Right ventricle myocardium inferior (tissue), 1 donor: ENCODE results near the gene TMEM182. TPM values are rescaled to one million over a fixed set of nuclear protein-coding genes. Genes with fewer than 3 reads are reported as not detected.

Experiments
- ATAC-seq: fragments of 200-7000 bp; cut with Tn5 transposase; one replicate; pipeline ENCODE4 v1.9.1; 2020; ENCODE audit warnings: mild to moderate bottlenecking, moderate library complexity
- DNase-seq: peaks from one replicate; pipeline ENCODE4 v3.0.0; 2021; ENCODE audit errors: missing footprints
- intact Hi-C: fragments of 100-400 bp; cut with DNase I; formaldehyde crosslinking; loops from one replicate; pipeline ENCODE4 v1.11.0; 2022
- total RNA-seq: library from RNA; stranded (reverse); fragmentation: NEBNext Ultra II Directional; extraction: Animal tissue kit (Norgen Biotek cat#: 25700); gene quantifications from one replicate; pipeline ENCODE4 v1.2.1, GENCODE V29; 2021
- donor health status: DM: no; HTN: yes; CAD: no; lungs with severe emphysema.

Gene TMEM182
- total RNA-seq, 1 donor from 2014 or later = 175 TPM

DNA sequence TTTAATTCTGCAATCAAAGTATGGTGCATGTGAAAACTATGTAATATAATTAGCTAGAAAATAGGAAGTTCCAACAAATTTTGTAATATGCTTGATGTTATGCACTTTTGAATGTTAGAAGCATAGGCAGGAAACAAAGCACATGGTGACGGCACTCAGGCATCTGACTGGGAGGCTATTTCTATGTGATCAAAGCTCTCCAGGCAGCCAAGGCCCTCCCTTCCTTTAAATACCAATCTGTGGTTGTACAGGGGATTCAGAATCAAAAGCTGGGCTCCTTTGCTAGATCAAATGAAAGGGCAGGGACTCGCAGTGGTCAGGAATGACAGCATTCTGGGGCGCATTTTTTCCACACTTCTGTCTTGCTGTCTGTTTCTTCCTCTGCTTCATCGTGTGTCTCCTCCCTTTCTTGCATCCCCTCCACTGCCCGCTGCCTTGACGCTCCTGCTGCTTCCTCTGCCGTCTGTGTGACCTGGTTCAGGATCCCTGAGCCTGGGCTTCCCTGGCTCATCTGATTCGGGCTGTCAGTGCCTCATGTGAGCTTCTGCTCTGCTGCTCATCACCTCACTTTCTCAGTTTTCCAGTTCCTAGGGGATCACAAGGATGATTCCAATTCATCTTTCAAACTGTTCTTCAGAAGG, 30.9 kb downstream of the TMEM182 start:
- DNase-seq = no peak
- no peak for ATAC-seq
- intact Hi-C loops = no loop called here

DNA sequence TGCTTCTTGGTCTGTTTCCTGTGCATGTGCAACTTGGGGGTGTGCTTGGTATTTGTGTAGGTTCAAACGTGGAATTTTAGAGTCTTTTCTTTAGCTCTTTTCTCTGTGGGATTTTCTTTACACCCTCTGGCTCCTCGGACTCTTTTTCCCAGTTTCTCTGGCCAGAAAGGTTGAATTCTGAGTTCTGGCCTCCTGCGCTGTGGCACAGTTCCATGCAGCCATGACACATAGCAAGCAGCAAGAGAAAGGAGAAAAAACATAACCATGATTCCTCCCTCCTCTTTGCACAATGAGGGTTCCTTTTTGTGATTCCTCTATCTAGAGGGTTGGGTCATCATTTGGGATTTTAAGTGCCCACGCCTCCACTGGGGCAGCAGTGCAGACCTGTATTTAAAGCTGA, 33.8 kb downstream of the TMEM182 start:
- intact Hi-C loops = no loop called here
- ATAC-seq (no peak), DNase-seq (no peak)

DNA sequence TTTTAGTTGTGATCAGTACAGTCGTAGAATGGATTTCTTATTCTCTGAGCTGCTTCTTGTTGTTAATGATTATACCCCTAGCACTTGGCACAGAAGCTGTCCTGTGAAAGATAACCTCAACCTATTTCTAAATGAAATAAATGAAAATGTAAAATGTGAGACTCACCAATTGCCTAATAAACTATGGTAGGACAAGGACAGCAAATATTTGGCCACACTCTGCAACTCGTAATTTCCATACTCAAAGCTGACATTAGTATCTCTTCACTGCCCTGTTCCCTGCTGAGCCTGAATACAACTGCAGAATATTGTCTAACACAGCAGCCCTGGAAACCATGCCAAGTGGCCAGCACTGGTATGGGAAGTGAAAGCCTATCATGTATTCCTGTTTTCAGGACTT, 34.5 kb downstream of the TMEM182 start:
- intact Hi-C loops = no loop called here
- peak; percentile 44 for ATAC-seq

DNA sequence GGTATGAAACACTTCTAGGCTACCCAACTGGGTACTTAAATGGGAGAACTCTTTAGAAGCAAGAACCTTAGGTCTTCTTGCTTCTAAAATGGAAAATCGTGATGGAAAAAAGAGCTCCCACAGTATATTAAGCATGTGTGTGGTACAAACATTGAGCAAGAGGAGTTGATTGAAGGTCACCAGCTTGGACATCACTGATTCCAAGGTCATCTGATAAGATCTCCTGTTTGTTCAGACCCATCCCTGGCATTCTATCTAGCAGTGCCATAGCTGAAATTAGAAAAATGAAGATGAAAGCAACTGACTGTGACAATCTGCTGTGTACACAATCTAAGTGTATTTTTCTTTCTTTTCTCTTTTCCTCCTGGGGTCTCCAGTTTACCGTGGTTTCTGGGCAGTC, 35.7 kb downstream of the TMEM182 start:
- ATAC-seq (no peak), DNase-seq (no peak)
- intact Hi-C loops = no loop called here

More for the DNA sequence above, 34.5 kb downstream of the TMEM182 start:
- no peak for DNase-seq

DNA sequence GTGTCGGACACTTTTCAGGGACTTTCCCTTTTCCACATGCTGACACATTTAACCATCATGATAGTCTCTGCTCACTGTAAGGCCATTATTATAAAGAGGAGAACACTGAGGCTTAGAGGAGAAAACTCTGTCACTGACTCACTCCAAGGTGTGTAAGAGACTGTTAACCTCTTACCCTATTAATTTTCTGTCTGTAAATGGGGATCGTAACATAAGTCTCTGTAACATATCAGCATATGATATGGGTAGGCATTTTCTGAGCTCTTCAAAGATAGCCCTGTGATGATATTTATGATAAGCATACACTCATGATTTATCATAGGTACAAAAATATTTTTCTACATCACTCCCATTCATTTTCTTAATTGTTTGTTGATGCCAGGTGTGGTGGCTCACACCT, 36.4 kb downstream of the TMEM182 start:
- intact Hi-C loops = no loop called here
- ATAC-seq = no peak
- DNase-seq = no peak

DNA sequence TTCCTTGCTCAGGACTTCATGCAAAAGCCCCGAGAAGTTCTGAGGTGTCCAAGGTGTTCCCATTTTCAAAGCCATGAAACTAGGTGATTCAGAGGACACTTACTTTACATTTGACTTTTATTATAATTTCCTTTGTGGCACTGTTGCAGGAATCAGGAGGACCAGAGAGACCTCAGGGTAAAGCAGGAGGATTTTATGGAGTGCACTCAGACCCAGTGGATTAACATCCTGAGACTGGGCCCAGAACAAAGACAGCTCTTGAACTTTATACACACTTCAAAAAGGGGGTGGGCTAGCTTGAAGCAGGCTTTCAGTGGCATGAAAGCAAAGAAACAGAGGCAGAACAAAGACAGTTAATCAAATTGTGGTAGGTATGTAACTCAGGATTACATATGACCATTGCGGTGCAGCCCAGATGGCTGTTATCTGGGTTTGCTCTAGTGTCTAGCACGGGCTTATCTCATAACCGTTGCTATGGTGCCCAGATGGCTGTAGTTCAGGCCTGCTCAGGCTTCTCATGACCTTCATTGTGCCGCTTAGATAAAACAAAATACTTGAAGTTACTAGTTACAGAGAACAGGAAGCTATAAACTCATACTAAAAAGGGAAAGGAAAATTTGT, 39.4 kb downstream of the TMEM182 start:
- ATAC-seq (peak; percentile 86), DNase-seq (peak; percentile 69)
- intact Hi-C loops = no loop called here

DNA sequence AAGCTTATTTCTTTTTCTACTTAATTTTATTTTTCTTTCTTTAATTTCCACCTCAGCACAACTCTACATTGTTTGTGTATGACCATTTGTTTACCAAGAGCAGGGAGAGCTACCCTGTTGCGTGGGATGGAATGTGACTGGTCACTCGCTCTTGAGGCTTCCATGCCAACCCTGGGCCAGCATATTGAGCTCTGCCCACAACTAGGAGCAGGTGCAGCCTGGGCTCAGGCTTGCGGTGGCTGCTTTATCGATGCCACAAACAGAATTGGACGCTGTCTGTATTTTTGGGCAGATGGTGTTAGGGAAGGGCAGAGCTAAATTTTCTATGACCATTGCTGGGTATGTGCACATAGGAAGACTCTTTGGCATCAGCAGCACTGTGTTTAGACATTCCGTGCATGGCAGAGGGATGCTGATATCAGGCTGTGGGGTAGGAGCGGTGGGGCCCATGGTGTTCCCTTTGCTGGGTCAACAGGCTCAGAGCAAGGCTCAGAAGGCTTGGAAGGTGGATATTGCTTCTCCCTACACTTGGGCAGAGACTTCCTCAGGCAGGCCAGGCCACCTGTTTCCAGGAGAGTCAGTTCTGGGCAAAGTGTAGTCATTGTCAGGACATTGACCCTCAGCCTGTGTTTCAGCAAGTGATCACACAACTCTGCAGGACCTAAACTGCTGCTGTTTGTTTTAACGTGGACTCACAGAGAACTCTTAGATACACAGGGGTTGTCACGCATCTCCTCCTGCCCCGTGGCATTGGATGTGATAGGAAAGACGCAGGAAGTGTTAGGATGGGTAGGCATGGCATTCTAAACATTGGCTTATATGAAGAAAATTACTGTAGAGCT, 40.2 kb downstream of the TMEM182 start:
- ATAC-seq (peak; percentile 55), DNase-seq (no peak)
- intact Hi-C loops = no loop called here

DNA sequence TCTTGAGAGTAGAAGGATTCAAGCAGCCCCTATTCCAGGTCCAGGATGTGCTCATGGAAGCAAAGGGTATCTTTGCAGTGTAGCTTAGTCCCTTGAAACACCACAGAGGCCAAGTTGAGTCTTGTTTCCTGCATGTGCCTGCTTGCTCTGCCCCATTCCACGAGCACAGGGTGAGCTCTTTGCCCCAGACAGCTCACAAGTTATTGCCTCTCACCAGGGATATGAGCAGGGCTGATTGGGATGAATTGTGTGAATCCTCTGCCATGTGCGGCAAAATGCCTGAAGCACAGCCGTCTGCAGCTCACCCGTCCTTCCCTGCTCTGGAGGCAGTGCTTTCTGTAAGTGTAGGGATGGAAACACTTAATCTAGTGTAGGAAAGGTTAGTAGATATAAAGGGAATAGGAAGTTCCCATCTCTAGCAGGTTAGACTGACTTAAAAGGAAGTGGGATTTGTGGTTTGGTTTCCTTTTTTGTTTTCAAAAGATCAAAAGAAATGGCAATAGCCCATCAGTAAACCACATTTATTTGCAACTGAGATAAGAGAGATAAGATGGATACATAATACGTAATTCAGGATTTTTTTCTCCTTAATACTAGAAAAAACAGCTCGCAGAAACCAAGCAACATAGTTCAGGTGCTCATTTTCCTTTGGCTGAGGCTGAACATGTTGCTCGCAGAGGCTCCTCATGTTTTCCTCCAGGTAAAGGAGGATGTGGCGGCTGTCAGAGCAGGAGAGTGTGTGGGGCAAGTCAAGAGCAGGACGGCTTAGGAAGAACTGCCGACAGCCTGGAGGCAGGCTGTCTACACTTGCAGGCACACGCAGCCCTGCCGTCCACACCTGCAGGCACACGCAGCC, 41.4 kb downstream of the TMEM182 start:
- ATAC-seq = peak; percentile 2
- DNase-seq = no peak
- intact Hi-C loops = no loop called here

DNA sequence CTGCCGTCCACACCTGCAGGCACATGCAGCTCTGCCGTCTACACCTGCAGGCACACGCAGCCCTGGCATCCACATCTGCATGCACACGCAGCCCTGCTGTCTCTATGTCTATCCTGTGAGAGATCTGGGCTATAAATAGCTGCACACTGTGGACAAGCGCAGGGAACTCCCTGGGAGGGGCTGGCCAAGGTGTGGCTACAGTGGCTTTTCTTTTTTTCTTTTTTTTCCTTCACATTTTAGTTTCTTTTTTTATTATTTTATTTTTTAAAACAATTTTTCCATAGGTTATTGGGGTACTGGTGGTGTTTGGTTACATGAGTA, 42.0 kb downstream of the TMEM182 start:
- intact Hi-C loops = no loop called here
- ATAC-seq = peak; percentile 39
- no peak for DNase-seq

DNA sequence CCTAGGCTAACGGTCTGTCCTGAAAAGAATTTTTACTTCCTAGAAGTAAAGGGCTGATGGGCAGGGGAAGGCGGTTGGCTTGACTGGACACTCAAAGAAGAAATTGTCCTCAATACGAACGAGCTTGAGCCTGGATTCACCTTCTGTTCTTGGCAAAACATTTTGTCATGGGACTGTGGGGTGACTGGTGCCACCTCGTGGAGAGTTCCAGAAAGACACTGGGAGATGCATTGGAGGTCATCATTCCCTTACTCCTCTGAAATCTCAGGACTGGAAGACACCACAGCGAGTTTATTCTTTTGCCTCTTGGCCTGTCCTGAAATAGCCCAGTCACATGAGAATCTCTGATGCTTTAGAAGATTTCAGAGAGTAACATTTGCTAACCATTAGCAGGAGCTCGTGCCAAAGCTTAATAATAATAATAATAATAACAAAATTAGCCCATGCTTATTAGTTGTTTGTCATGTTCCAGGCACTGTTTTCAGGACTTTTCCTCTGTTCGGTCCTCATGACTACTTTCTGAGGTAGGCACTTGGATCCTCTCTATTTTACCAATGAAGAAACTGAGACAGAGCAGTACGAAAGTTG, 44.5 kb downstream of the TMEM182 start:
- intact Hi-C loops = loop anchor here (1.0 to 2.0 kb wide), 2 partner anchors 44 to 53 kb away; partner anchors contain the start of gene TMEM182
- ATAC-seq = peak; percentile 69
- no peak for DNase-seq

DNA sequence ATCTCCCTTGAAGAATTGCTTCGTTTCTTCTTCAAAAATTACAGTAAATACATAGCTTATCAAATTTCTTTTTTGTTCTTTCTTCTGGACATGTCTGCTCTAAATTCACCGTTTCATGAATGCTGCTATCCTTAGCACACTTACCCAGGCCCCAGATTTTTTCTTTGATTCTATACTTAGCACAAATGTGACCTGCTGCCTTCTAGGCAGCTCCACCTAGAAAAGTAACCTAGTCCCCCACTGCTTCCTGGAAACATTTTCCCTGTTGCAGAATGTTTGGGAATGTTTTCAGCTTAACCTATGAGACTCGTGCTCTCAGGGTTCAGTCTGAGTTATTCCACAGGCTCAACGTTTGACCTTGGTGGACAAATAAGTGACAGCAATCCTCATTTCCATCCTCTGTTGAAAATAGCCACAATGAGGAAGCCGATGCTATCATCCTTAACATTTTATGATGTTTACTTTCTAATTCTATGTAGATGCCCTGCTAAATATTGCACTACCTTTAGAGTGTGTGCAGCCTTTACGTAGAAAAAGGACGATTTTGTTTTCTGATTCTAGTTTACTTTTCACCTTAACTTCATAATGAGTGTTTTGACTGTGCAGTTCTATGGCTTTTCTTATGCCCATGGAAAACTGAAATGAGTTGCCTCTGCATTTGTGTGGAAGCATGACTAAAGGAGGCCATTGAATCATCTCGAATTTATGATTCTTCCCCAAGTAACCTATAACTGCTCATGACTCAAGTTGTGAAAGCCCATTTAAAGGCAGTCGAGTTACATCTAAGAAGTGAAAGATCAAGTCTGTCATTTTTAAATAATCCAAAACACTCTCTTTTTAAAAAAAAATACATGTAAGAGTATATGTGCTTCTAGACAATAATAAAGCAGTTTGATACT, 47.7 kb downstream of the TMEM182 start:
- ATAC-seq = peak; percentile 11
- DNase-seq = no peak
- intact Hi-C loops = no loop called here

DNA sequence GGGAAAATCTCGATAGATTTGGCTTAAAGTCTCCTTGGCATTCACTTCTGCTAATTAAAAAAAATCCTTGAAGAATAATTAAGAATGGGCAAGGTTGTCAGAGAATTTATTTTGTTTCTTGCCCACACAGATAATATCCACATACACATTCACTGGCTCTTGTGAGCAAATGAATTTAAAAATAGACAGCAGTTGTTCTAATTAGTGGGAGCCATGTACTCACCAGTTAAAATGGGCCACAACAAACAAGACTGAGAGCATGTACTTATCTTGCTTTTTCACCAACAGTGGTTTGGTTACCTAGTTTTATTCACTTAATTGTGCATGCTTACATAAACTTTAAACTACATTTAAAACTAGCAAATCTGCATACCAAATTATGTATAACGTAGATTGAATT, 53.5 kb downstream of the TMEM182 start:
- ATAC-seq (no peak), DNase-seq (no peak)
- intact Hi-C loops = no loop called here

DNA sequence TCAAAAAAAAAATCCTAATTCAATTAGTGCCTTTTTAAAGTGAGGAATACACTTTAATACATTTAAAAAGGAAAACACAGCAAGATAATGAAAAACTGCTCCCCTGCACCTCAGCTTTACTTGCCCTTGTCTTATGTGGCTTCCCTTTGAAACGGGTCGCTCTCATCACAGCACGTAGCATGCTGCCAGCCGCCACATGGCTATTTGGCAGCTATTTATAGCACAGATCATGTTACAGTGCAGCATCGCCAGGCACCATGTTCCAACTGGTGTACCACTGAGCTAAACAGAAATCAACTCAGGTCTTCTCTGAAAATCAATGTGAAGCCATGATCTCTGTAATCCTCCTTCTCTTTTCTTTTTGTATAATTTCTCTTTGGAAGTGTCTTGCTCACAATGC, 65.1 kb downstream of the TMEM182 start:
- ATAC-seq (peak; percentile 91), DNase-seq (peak; percentile 68)
- intact Hi-C loops = no loop called here

DNA sequence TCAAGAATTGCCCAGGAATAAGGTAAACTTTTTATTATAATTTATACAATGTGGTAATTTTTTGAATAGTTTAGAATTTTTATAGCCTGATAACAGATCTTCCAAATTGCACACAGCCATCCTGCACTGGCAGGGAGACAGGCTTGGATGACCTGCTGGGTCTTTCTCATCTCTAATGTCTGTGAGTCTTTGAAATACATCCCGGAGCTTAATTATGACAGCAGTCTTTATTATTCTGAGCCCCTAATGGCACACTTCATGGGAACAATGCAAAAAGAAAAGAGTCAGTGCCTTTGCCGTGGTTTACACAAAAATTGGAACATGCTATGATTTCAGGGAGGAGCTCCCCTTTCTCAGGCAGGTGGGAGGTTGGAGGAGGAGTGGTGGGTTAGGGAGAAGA, 71.0 kb downstream of the TMEM182 start:
- intact Hi-C loops = no loop called here
- no peak for DNase-seq
- no peak for ATAC-seq

DNA sequence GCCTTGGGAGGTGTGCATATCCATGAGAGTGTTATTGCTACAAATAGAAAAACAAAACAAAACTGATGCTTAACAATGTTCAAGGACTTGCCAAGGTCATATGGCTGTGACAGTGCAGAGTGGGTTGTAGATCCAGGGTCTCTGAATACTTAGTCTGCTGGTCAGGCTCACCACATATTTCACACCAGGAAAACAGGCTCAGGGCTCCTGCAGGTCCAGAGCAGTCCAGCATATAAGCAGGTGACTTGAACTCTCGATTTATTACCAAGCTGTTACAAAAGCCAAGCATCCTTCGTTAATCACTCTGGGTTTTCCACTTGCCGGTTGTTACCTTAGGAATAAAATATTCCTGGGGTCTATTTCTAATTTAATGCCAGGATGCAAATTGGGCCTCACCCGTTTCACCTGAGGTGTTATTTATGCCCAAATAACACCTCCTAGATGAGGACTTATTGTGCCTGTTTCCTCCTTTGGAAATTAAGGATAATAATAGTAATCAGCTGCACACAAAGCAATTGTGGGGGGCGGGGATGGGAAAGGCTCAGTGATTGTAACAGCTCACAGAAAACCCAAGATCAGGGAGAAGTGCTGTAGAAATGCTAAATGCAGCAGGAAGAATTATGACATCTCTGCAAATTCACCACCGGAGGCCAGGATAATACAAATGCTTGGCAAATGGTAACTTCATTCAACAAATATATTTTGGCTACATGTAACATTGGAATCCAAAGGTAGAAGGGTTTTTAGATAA, 72.9 kb downstream of the TMEM182 start:
- DNase-seq = no peak
- intact Hi-C loops = no loop called here
- ATAC-seq = no peak

DNA sequence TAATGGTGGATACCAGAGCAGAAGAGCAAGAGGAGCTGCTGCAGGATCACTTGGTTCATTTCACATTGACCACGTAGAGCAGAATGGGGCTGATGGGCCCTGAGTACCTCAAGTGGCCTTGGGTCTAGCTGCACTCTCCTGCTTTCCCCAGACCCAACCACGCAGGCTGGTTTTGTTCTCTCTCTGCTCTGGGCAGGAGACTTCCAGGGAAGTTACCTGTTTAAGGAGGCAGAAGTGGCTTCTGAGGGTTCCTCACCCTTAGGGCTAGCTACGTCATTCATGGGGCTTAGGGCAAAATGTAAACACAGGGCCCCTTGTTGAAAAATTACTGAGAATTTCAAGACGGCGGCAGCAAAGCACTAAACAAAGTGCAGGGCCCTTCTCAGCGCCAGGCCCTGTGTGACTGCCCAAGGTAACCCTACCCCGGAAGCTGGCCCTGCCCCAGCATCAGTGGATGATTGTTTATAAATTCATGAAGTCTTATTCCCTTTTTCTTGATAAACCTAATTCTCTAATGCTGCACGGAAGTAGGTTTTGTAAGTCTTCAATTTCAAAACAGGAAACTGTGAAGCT, 75.9 kb downstream of the TMEM182 start:
- ATAC-seq = no peak
- no peak for DNase-seq
- intact Hi-C loops = no loop called here
